IgD-negative memory B cell (primary cell): ENCODE results near the gene TRAP1. TPM values are rescaled to one million over a fixed set of nuclear protein-coding genes. Genes with fewer than 3 reads are reported as not detected.

Source experiments
- H3K27ac Mint-ChIP-seq, 3 donors: one replicate each; pipeline ENCODE4 v1.8.0; 2020 to 2022; ENCODE audit warnings: mild to moderate bottlenecking in 3 of 3, mixed read lengths in 3 of 3, moderate library complexity in 1 of 3
- H3K27me3 Mint-ChIP-seq: one replicate; pipeline ENCODE4 v1.8.0; 2021; ENCODE audit warnings: mixed read lengths
- H3K36me3 Mint-ChIP-seq: one replicate; pipeline ENCODE4 v1.8.0; 2020; ENCODE audit warnings: mild to moderate bottlenecking, mixed read lengths
- H3K4me1 Mint-ChIP-seq, 3 donors: one replicate each; pipeline ENCODE4 v1.8.0; 2020 to 2022; ENCODE audit warnings: mixed read lengths in 3 of 3, mild to moderate bottlenecking in 1 of 3
- H3K4me3 Mint-ChIP-seq, 4 donors: one replicate each; pipeline ENCODE4 v1.8.0; 2020 to 2022; ENCODE audit warnings: mild to moderate bottlenecking in 4 of 4, mixed read lengths in 4 of 4, moderate library complexity in 3 of 4
- H3K9me3 Mint-ChIP-seq, 3 donors: one replicate each; pipeline ENCODE4 v1.8.0; 2020 to 2021; ENCODE audit warnings: mixed read lengths in 3 of 3, mild to moderate bottlenecking in 1 of 3
- polyA plus RNA-seq: library from polyadenylated mRNA; unstranded; fragments of 300-500 nt; fragmentation: Illumina TruSeq; gene quantifications from one replicate; pipeline ENCODE4 v1.2.3, GENCODE V29; 2021

TRAP1 gene
- polyA plus RNA-seq, 1 donor from 2014 or later, result 62.7 TPM

- no peaks in the 10 kb centered on the region for H3K27me3 Mint-ChIP-seq
- peaks cover 1% of the 10 kb centered on the region for H3K36me3 Mint-ChIP-seq
- no peak overlapping the region for H3K27ac Mint-ChIP-seq
- no peaks in the 10 kb centered on the region for H3K9me3 Mint-ChIP-seq
- H3K4me3 Mint-ChIP-seq, result no peak overlapping the region
- H3K4me1 Mint-ChIP-seq, result peaks cover 4 to 6% (median 6%) of the 10 kb centered on the region in 3 donors
These were observed 29.5 kb downstream of the TRAP1 start for GRCh38 chr16:3687792-3688191.

GRCh38 chr16:3687021-3687420, 30.3 kb downstream of the TRAP1 start:
- Mint-ChIP-seq H3K9me3 (no peaks in the 10 kb centered on the region), H3K4me3 (no peak overlapping the region), H3K27ac (peak overlapping the region in 1 of 3 donors; percentile 93), H3K36me3 (peaks cover 2% of the 10 kb centered on the region), H3K27me3 (no peaks in the 10 kb centered on the region), H3K4me1 (peaks cover 4 to 6% (median 6%) of the 10 kb centered on the region in 3 donors)

- H3K36me3 Mint-ChIP-seq, result peaks cover 3% of the 10 kb centered on the region
- H3K27ac Mint-ChIP-seq, result no peak overlapping the region
These were observed 36.1 kb downstream of the TRAP1 start for GRCh38 chr16:3681206-3681605.

GRCh38 chr16:3677994-3678393, 39.3 kb downstream of the TRAP1 start:
- Mint-ChIP-seq H3K36me3 (peaks cover 6% of the 10 kb centered on the region), H3K27me3 (no peaks in the 10 kb centered on the region), H3K27ac (no peak overlapping the region), H3K4me3 (no peak overlapping the region), H3K9me3 (no peaks in the 10 kb centered on the region), H3K4me1 (no peaks in the 10 kb centered on the region)

More at GRCh38 chr16:3681206-3681605, 36.1 kb downstream of the TRAP1 start:
- no peaks in the 10 kb centered on the region for H3K4me1 Mint-ChIP-seq
- no peak overlapping the region for H3K4me3 Mint-ChIP-seq
- no peaks in the 10 kb centered on the region for H3K9me3 Mint-ChIP-seq
- H3K27me3 Mint-ChIP-seq, result no peaks in the 10 kb centered on the region

- no peak overlapping the region for H3K4me3 Mint-ChIP-seq
- H3K9me3 Mint-ChIP-seq, result no peaks in the 10 kb centered on the region
- H3K36me3 Mint-ChIP-seq, result peaks cover 2% of the 10 kb centered on the region
- no peaks in the 10 kb centered on the region for H3K27me3 Mint-ChIP-seq
- peaks cover 0 to under 1% (median 0%) of the 10 kb centered on the region in 3 donors for H3K4me1 Mint-ChIP-seq
- no peak overlapping the region for H3K27ac Mint-ChIP-seq
These were observed 41.7 kb downstream of the TRAP1 start for GRCh38 chr16:3675601-3676130.

- Mint-ChIP-seq H3K27ac (no peak overlapping the region), H3K27me3 (no peaks in the 10 kb centered on the region), H3K4me1 (peaks cover 0 to 2% (median 0%) of the 10 kb centered on the region in 3 donors), H3K9me3 (no peaks in the 10 kb centered on the region), H3K4me3 (no peak overlapping the region), H3K36me3 (peaks cover 2% of the 10 kb centered on the region)
These were observed 42.6 kb downstream of the TRAP1 start for GRCh38 chr16:3674513-3675295.

GRCh38 chr16:3673676-3674377, 43.5 kb downstream of the TRAP1 start:
- H3K36me3 Mint-ChIP-seq, result peaks cover 2% of the 10 kb centered on the region
- peaks cover 0 to 2% (median 0%) of the 10 kb centered on the region in 3 donors for H3K4me1 Mint-ChIP-seq
- no peak overlapping the region for H3K27ac Mint-ChIP-seq
- no peaks in the 10 kb centered on the region for H3K9me3 Mint-ChIP-seq
- H3K27me3 Mint-ChIP-seq, result no peaks in the 10 kb centered on the region
- no peak overlapping the region for H3K4me3 Mint-ChIP-seq

- Mint-ChIP-seq H3K36me3 (peaks cover 2% of the 10 kb centered on the region), H3K4me3 (no peak overlapping the region), H3K27me3 (no peaks in the 10 kb centered on the region), H3K9me3 (no peaks in the 10 kb centered on the region), H3K27ac (no peak overlapping the region), H3K4me1 (peaks cover 0 to 2% (median 0%) of the 10 kb centered on the region in 3 donors)
These were observed 44.1 kb downstream of the TRAP1 start for GRCh38 chr16:3673201-3673600.

- Mint-ChIP-seq H3K27me3 (no peaks in the 10 kb centered on the region), H3K4me3 (no peak overlapping the region), H3K4me1 (peaks cover 0 to 2% (median 0%) of the 10 kb centered on the region in 3 donors), H3K27ac (no peak overlapping the region), H3K9me3 (no peaks in the 10 kb centered on the region), H3K36me3 (peaks cover 2% of the 10 kb centered on the region)
These were observed 44.7 kb downstream of the TRAP1 start for GRCh38 chr16:3672571-3673041.

GRCh38 chr16:3671424-3671823, 45.9 kb downstream of the TRAP1 start:
- no peaks in the 10 kb centered on the region for H3K27me3 Mint-ChIP-seq
- H3K27ac Mint-ChIP-seq, result peak overlapping the region in 2 of 3 donors; percentile 23 to 53
- H3K9me3 Mint-ChIP-seq, result no peaks in the 10 kb centered on the region
- peaks cover 0 to 2% (median 0%) of the 10 kb centered on the region in 3 donors for H3K4me1 Mint-ChIP-seq
- H3K4me3 Mint-ChIP-seq, result no peak overlapping the region
- H3K36me3 Mint-ChIP-seq, result peaks cover 2% of the 10 kb centered on the region

- no peak overlapping the region for H3K4me3 Mint-ChIP-seq
- peaks cover 1 to 3% (median 2%) of the 10 kb centered on the region in 3 donors for H3K4me1 Mint-ChIP-seq
- peak overlapping the region in 1 of 3 donors; percentile 23 for H3K27ac Mint-ChIP-seq
- H3K27me3 Mint-ChIP-seq, result no peaks in the 10 kb centered on the region
- H3K9me3 Mint-ChIP-seq, result no peaks in the 10 kb centered on the region
- peaks cover 2% of the 10 kb centered on the region for H3K36me3 Mint-ChIP-seq
These were observed 46.6 kb downstream of the TRAP1 start for GRCh38 chr16:3670711-3671110.

- H3K27me3 Mint-ChIP-seq, result no peaks in the 10 kb centered on the region
- H3K9me3 Mint-ChIP-seq, result no peaks in the 10 kb centered on the region
- peak overlapping the region in 1 of 3 donors; percentile 5 for H3K27ac Mint-ChIP-seq
- H3K4me3 Mint-ChIP-seq, result no peak overlapping the region
- H3K36me3 Mint-ChIP-seq, result peaks cover 4% of the 10 kb centered on the region
- peaks cover 4 to 7% (median 7%) of the 10 kb centered on the region in 3 donors for H3K4me1 Mint-ChIP-seq
These were observed 48.2 kb downstream of the TRAP1 start for GRCh38 chr16:3669082-3669481.

GRCh38 chr16:3668626-3669025, 48.7 kb downstream of the TRAP1 start:
- no peaks in the 10 kb centered on the region for H3K27me3 Mint-ChIP-seq
- no peak overlapping the region for H3K4me3 Mint-ChIP-seq
- H3K27ac Mint-ChIP-seq, result no peak overlapping the region
- no peaks in the 10 kb centered on the region for H3K9me3 Mint-ChIP-seq
- H3K36me3 Mint-ChIP-seq, result peaks cover 4% of the 10 kb centered on the region
- H3K4me1 Mint-ChIP-seq, result peaks cover 4 to 7% (median 7%) of the 10 kb centered on the region in 3 donors

- Mint-ChIP-seq H3K27me3 (no peaks in the 10 kb centered on the region), H3K36me3 (peaks cover 5% of the 10 kb centered on the region), H3K4me3 (no peak overlapping the region), H3K4me1 (peaks cover 4 to 7% (median 7%) of the 10 kb centered on the region in 3 donors), H3K27ac (no peak overlapping the region), H3K9me3 (no peaks in the 10 kb centered on the region)
These were observed 51.8 kb downstream of the TRAP1 start for GRCh38 chr16:3665508-3665907.

GRCh38 chr16:3664187-3664896, 53.0 kb downstream of the TRAP1 start:
- no peak overlapping the region for H3K4me3 Mint-ChIP-seq
- peaks cover 4 to 7% (median 7%) of the 10 kb centered on the region in 3 donors for H3K4me1 Mint-ChIP-seq
- no peaks in the 10 kb centered on the region for H3K27me3 Mint-ChIP-seq
- H3K9me3 Mint-ChIP-seq, result no peaks in the 10 kb centered on the region
- H3K36me3 Mint-ChIP-seq, result peaks cover 8% of the 10 kb centered on the region
- no peak overlapping the region for H3K27ac Mint-ChIP-seq
